Thyroid gland (tissue), 4 donors: ENCODE data around the gene NR2C2. TPM values are rescaled to one million over a fixed set of nuclear protein-coding genes. Genes with fewer than 3 reads are reported as not detected.
"Not testable (repeated sequence)": the region's sequence is repeated elsewhere in the genome, so short reads cannot be mapped to it uniquely, and the experiment has no call there.

Experiments
- DNase-seq, 2 donors: peaks; one replicate each; pipeline ENCODE4 v3.0.0-alpha.2; 2019
- H3K27ac ChIP-seq, 3 donors: fragments of 200-600 bp; sonication (generic); 1 replicate in 2 of 3; 2 replicates in 1 of 3; pipeline ENCODE4 v1.5.1; 2016 to 2019; ENCODE audit warnings: mild to moderate bottlenecking in 1 of 3, moderate library complexity in 1 of 3
- H3K27me3 ChIP-seq: fragments of 200-600 bp; sonication (generic); one replicate; pipeline ENCODE4 v1.5.1; 2019
- H3K36me3 ChIP-seq, 2 donors: fragments of 200-600 bp; sonication (generic); one replicate each; pipeline ENCODE4 v1.5.1; 2016 to 2019
- H3K4me1 ChIP-seq, 2 donors: fragments of 200-600 bp; sonication (generic); one replicate each; pipeline ENCODE4 v1.5.1; 2017 to 2019
- H3K4me3 ChIP-seq, 3 donors: fragments of 200-600 bp; sonication (generic); replicated peaks in 1 of 3; 1 replicate in 2 of 3; 2 replicates in 1 of 3; pipeline ENCODE4 v1.5.1; 2016; ENCODE audit warnings: mild to moderate bottlenecking in 1 of 3
- H3K9me3 ChIP-seq: fragments of 200-600 bp; sonication (generic); one replicate; pipeline ENCODE4 v1.5.1; 2017
- CTCF ChIP-seq, 6 experiments: fragments of 200-600 bp in 3 of 6; fragments of 450-650 bp in 3 of 6; sonication (generic) in 3 of 6; IDR thresholded peaks; one replicate each; pipeline ENCODE4 v1.5.1; 2016 to 2019; ENCODE audit warnings: antibody characterized with exemption in 6 of 6, mild to moderate bottlenecking in 2 of 6, inconsistent platforms in 1 of 6, moderate library complexity in 1 of 6
- POLR2A ChIP-seq, 2 donors: fragments of 450-650 bp; IDR thresholded peaks; one replicate each; pipeline ENCODE4 v1.6.1; 2017; ENCODE audit warnings: antibody characterized with exemption in 2 of 2, mild to moderate bottlenecking in 2 of 2, moderate library complexity in 1 of 2
- WGBS, 2 donors: methylation state at CpG; one replicate each; pipeline ENCODE4 v1.1.5; 2017; 5-methylcytosine and 5-hydroxymethylcytosine counted together
- intact Hi-C: fragments of 100-400 bp; cut with DNase I; formaldehyde crosslinking; loops from one replicate; pipeline ENCODE4 v1.15.1; 2023
- total RNA-seq, 4 donors: library from RNA; depleted of rRNA; stranded (reverse); fragments of >200 nt; gene quantifications; one replicate each; pipeline ENCODE4 v1.2.3, GENCODE V29; 2016

Gene NR2C2
- total RNA-seq = 10 to 100 TPM; 55.1 to 97.8 (median 60.0) TPM

- H3K4me1 ChIP-seq = peaks cover 18% of the 10 kb centered on the region in 2 donors
- peak; percentile 82 to 85 for DNase-seq
- H3K36me3 ChIP-seq = peaks cover 19 to 22% of the 10 kb centered on the region in 2 donors
- peak within 1 kb of the TSS; percentile 53 to 97 (median 66) for H3K4me3 ChIP-seq
- TF ChIP-seq POLR2A (IDR thresholded peaks at IDR 0.05) (peak; percentile 73 to 85), CTCF (IDR thresholded peaks at IDR 0.05) (no peak)
- H3K9me3 ChIP-seq = no peaks in the 10 kb centered on the region
- 1 to 2% methylated on average over 9 to 70 of the region's 108 CpGs for WGBS, 2 donors
- peak within 1 kb of the TSS; percentile 97 to 100 (median 97) for H3K27ac ChIP-seq
- intact Hi-C loops = no loop called here
- no peaks in the 10 kb centered on the region for H3K27me3 ChIP-seq
These were observed at the start of gene NR2C2 for GRCh38 chr3:14947100-14947885. Gene NR2C2 (plus strand): TSS chr3:14947583. CDS start chr3:15003915, 56,332 bp downstream.

GRCh38 chr3:14898929-14899328 lies 48.5 kb upstream of the NR2C2 start:
- Histone ChIP-seq H3K4me3 (no peak overlapping the region), H3K27me3 (no peaks in the 10 kb centered on the region), H3K4me1 (no peaks in the 10 kb centered on the region), H3K36me3 (no peaks in the 10 kb centered on the region), H3K27ac (no peak overlapping the region), H3K9me3 (no peaks in the 10 kb centered on the region)
- TF ChIP-seq CTCF (IDR thresholded peaks at IDR 0.05) = no peak
- no peak for TF ChIP-seq POLR2A (IDR thresholded peaks at IDR 0.05)
- DNase-seq = no peak
- WGBS, 2 donors = 62 to 68% methylated on average over 7 of the region's 7 CpGs
- intact Hi-C loops = no loop called here

- 76 to 92% methylated on average over 2 to 9 of the region's 9 CpGs for WGBS, 2 donors
- H3K27me3 ChIP-seq = no peaks in the 10 kb centered on the region
- no peak overlapping the region for H3K4me3 ChIP-seq
- H3K4me1 ChIP-seq = no peaks in the 10 kb centered on the region
- no peak overlapping the region for H3K27ac ChIP-seq
- DNase-seq = no peak
- no peaks in the 10 kb centered on the region for H3K9me3 ChIP-seq
- H3K36me3 ChIP-seq = no peaks in the 10 kb centered on the region
- TF ChIP-seq POLR2A (IDR thresholded peaks at IDR 0.05) (no peak), CTCF (IDR thresholded peaks at IDR 0.05) (no peak)
- intact Hi-C loops = no loop called here
These were observed 47.3 kb upstream of the NR2C2 start for GRCh38 chr3:14899993-14900618.

- H3K36me3 ChIP-seq = no peaks in the 10 kb centered on the region
- no peak for TF ChIP-seq POLR2A (IDR thresholded peaks at IDR 0.05)
- H3K4me3 ChIP-seq = no peak overlapping the region
- intact Hi-C loops = no loop called here
- H3K4me1 ChIP-seq = no peaks in the 10 kb centered on the region
- WGBS, 2 donors = 70 to 76% methylated on average over 9 to 12 of the region's 15 CpGs
- no peak for DNase-seq
- H3K27ac ChIP-seq = no peak overlapping the region
- H3K9me3 ChIP-seq = no peaks in the 10 kb centered on the region
- no peaks in the 10 kb centered on the region for H3K27me3 ChIP-seq
These were observed 46.2 kb upstream of the NR2C2 start for GRCh38 chr3:14900881-14901873.

- TF ChIP-seq POLR2A (IDR thresholded peaks at IDR 0.05) = no peak
- TF ChIP-seq CTCF (IDR thresholded peaks at IDR 0.05) = no peak
- no peaks in the 10 kb centered on the region for H3K4me1 ChIP-seq
- H3K27ac ChIP-seq = no peak overlapping the region
- no peaks in the 10 kb centered on the region for H3K27me3 ChIP-seq
- WGBS, 2 donors = 43 to 53% methylated on average over 7 of the region's 7 CpGs
- H3K4me3 ChIP-seq = no peak overlapping the region
- peak in 1 of 2 donors; percentile 8 for DNase-seq
- H3K36me3 ChIP-seq = no peaks in the 10 kb centered on the region
- no peaks in the 10 kb centered on the region for H3K9me3 ChIP-seq
- intact Hi-C loops = no loop called here
These were observed 44.7 kb upstream of the NR2C2 start for GRCh38 chr3:14902719-14903118.

- intact Hi-C loops, DNase-seq, H3K9me3 ChIP-seq, H3K4me1 ChIP-seq, H3K27ac ChIP-seq, H3K27me3 ChIP-seq, H3K4me3 ChIP-seq, H3K36me3 ChIP-seq: not testable (repeated sequence)
- 93 to 97% methylated on average over 3 of the region's 3 CpGs for WGBS, 2 donors
These were observed 43.9 kb upstream of the NR2C2 start for GRCh38 chr3:14903501-14903900.
